Spleen (tissue), 11 donors: ENCODE measurements around the gene ACOX3. TPM values are rescaled to one million over a fixed set of nuclear protein-coding genes. Genes with fewer than 3 reads are reported as not detected.

Experiments
- DNase-seq: peaks from one replicate; pipeline ENCODE4 v3.0.0-alpha.2; 2020
- H3K27ac ChIP-seq, 8 donors: fragments of 200-600 bp; sonication (generic) in 7 of 8; 1 replicate in 4 of 8; 2 replicates in 4 of 8; pipeline versions ENCODE4 v1.5.0 to v1.8.0; 2016 to 2021; ENCODE audit warnings: inconsistent platforms in 4 of 8, mild to moderate bottlenecking in 4 of 8, moderate library complexity in 1 of 8
- H3K27me3 ChIP-seq, 7 donors: fragments of 200-600 bp; sonication (generic) in 6 of 7; replicated peaks in 1 of 7; 1 replicate in 4 of 7; 2 replicates in 3 of 7; pipeline versions ENCODE4 v1.5.0 to v1.8.0; 2016 to 2021; ENCODE audit warnings: inconsistent platforms in 3 of 7, mild to moderate bottlenecking in 1 of 7
- H3K36me3 ChIP-seq, 6 donors: fragments of 200-600 bp; sonication (generic) in 5 of 6; 1 replicate in 4 of 6; 2 replicates in 2 of 6; pipeline versions ENCODE4 v1.5.0 to v1.8.0; 2016 to 2021; ENCODE audit warnings: inconsistent platforms in 2 of 6
- H3K4me1 ChIP-seq, 6 donors: fragments of 200-600 bp; sonication (generic) in 5 of 6; 1 replicate in 3 of 6; 2 replicates in 3 of 6; pipeline versions ENCODE4 v1.5.0 to v1.8.0; 2016 to 2021; ENCODE audit warnings: inconsistent platforms in 3 of 6
- H3K4me3 ChIP-seq, 8 donors: fragments of 200-600 bp; sonication (generic) in 7 of 8; 1 replicate in 4 of 8; 2 replicates in 4 of 8; pipeline versions ENCODE4 v1.5.0 to v1.8.0; 2016 to 2021; ENCODE audit warnings: inconsistent platforms in 4 of 8, mild to moderate bottlenecking in 4 of 8, moderate library complexity in 2 of 8
- H3K9me3 ChIP-seq, 8 donors: fragments of 200-600 bp; sonication (generic) in 7 of 8; 1 replicate in 4 of 8; 2 replicates in 4 of 8; pipeline versions ENCODE4 v1.5.0 to v1.8.0; 2016 to 2021; ENCODE audit warnings: inconsistent platforms in 4 of 8
- POLR2A ChIP-seq, 3 donors: fragments of 450-650 bp; IDR thresholded peaks; one replicate each; pipeline ENCODE4 v1.5.1; 2017; ENCODE audit warnings: antibody characterized with exemption in 3 of 3, mild to moderate bottlenecking in 1 of 3
- POLR2AphosphoS5 ChIP-seq, 3 donors: sonication (generic); formaldehyde crosslinking; IDR thresholded peaks; one replicate each; pipeline ENCODE4 v1.5.1; 2017; ENCODE audit warnings: antibody characterized with exemption in 3 of 3
- WGBS, 5 donors: extraction: QIAGEN DNeasy Blood & Tissue Kit in 3 of 5; methylation state at CpG; one replicate each; pipeline versions ENCODE4 v1.1.5 to v1.1.7; 2013 to 2018; 5-methylcytosine and 5-hydroxymethylcytosine counted together
- intact Hi-C: fragments of 100-400 bp; cut with DNase I; formaldehyde crosslinking; loops from one replicate; pipeline ENCODE4 v1.15.0; 2023; ENCODE audit warnings: low total_unique reads
- polyA plus RNA-seq, 3 donors: library from polyadenylated mRNA; stranded (reverse); fragments of 200-250 nt; gene quantifications; one replicate each; pipeline ENCODE4 v1.2.1, GENCODE V29; 2013
- total RNA-seq, 7 donors: library from RNA; depleted of rRNA in 3 of 7; stranded (reverse); fragments of >200 nt in 3 of 7; fragmentation: NEBNext Ultra II Directional in 4 of 7; extraction: Animal tissue kit (Norgen Biotek cat#: 25700) in 4 of 7; gene quantifications; one replicate each; pipeline versions ENCODE4 v1.1.0 to v1.2.1, GENCODE V29; 2016 to 2021
- TF ChIP-seq, protein P1 (sequence below), 11 experiments: fragments of 200-600 bp in 7 of 11; fragments of 450-650 bp in 4 of 11; sonication (generic) in 4 of 11; IDR thresholded peaks in 8 of 11; conservative IDR thresholded peaks in 3 of 11; 1 replicate in 7 of 11; 2 replicates in 4 of 11; pipeline versions ENCODE4 v1.4.0 to v1.8.0; 2016 to 2021; ENCODE audit warnings: antibody characterized with exemption in 11 of 11, inconsistent platforms in 4 of 11, mild to moderate bottlenecking in 1 of 11
- donor health status: healthy with polysubstance abuse.
- donor health status: DM: no; HTN: no; CAD: no; lungs with moderate emphysema.
- donor health status: DM: no; HTN: no; CAD: no.
- donor health status: Bipolar disorder and iron deficiency.
- donor health status: healthy.
- donor health status: DM: no; HTN: no; CAD: no.
- donor health status: DM: yes; HTN: yes; CAD: no.

The ACOX3 gene
- total and polyA plus RNA-seq, 10 donors, result 11.3 to 26.5 (median 19.7) TPM

DNA sequence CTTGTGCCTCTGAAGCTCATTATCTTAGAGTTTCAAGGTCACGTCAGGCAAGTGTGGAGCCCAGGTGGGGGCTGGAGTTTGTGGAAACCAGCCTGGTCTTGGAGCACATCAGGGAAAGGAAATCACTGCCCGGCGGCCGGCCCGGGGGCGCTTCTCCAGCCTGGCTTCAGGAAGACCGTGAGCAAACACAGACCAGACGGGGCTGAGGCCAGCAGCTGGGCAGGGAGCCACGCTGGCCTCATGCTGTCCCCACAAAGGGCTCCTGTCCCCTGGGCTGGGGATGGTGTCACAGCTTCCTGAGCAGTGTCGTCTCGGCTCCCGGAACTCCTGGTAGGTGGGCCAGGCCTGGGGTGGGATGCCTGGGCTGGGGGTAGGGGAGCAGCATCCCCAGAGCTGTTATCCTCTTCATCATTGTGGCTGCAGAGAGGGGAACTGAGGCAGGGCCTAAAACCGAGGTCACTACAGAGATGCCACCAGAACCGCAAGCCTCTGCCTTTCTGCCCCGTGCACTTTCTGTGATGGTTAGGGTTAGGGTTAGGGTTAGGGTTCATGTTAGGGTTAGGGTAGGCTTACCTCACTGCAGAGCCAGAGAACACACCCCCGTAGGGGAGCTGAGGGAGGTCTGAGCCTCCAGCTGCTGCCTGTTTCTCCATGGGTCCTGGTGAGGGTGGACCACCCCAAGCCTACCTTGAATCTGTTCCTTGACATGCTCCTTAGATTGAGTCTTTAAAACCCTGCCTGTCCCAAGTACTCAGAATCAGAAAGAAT lies 93.5 kb downstream of the ACOX3 start:
- H3K36me3 ChIP-seq, result no peaks in the 10 kb centered on the region
- H3K27ac ChIP-seq, result no peak overlapping the region
- no peak overlapping the region for H3K4me3 ChIP-seq
- intact Hi-C loops, result no loop called here
- WGBS, 5 donors, result 60 to 77% (median 73%) methylated on average over 14 to 16 of the region's 16 CpGs
- H3K27me3 ChIP-seq, result peaks cover 0 to 27% (median 0%) of the 10 kb centered on the region in 7 donors
- no peak for DNase-seq
- peaks cover 0 to 18% (median 0%) of the 10 kb centered on the region in 6 donors for H3K4me1 ChIP-seq
- TF ChIP-seq POLR2A (IDR thresholded peaks at IDR 0.05) (no peak), POLR2AphosphoS5 (IDR thresholded peaks at IDR 0.05) (no peak)
- TF ChIP-seq, protein P1, sequence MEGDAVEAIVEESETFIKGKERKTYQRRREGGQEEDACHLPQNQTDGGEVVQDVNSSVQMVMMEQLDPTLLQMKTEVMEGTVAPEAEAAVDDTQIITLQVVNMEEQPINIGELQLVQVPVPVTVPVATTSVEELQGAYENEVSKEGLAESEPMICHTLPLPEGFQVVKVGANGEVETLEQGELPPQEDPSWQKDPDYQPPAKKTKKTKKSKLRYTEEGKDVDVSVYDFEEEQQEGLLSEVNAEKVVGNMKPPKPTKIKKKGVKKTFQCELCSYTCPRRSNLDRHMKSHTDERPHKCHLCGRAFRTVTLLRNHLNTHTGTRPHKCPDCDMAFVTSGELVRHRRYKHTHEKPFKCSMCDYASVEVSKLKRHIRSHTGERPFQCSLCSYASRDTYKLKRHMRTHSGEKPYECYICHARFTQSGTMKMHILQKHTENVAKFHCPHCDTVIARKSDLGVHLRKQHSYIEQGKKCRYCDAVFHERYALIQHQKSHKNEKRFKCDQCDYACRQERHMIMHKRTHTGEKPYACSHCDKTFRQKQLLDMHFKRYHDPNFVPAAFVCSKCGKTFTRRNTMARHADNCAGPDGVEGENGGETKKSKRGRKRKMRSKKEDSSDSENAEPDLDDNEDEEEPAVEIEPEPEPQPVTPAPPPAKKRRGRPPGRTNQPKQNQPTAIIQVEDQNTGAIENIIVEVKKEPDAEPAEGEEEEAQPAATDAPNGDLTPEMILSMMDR (IDR thresholded peaks at IDR 0.05 in 8 of 11, conservative IDR thresholded peaks at IDR 0.05 in 3 of 11), result no peak
- no peaks in the 10 kb centered on the region for H3K9me3 ChIP-seq

DNA sequence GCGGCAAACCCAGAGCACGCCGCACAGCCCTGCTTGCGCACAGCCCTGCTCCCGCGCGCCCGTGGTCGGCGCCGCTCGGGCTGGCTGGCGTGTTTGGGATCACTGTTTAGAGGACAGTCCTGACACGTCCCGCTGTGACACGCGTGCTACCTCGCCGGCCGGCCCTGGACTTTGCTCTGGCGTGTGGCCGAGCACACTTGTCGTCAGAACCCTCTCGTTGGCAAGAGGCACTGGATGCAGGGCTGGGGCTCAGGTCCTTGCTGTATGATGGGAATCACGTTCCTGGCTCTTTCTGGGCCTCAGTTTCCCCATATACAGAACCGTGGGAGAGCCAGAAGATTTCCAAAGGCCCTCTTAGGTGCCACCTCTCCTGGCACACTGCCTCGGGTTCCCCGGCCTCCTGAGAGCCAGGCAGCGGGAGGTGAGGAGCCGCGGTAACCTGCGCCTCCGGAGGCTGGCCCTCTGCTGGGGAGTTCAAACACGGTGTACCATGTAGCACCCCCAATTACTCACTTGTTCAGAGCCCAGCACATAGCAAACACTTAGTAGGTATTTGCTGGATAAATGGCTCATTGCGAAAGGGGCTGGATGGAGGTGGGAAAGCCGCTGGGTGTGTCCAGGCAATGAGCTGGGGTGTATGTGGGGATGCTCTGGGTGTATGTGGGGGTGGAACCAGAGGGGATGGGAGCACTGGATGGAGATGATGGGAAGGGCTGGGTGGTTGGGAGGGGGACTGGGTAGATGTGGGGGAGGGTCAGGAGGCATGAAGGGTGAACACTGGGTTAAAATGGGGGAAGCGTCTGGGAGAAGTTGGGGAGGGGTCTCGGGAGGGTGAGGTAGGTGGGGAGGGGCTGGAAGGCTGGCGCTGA lies 94.3 kb downstream of the ACOX3 start:
- Histone ChIP-seq H3K4me1 (peaks cover 0 to 15% (median 0%) of the 10 kb centered on the region in 6 donors), H3K9me3 (no peaks in the 10 kb centered on the region), H3K4me3 (no peak overlapping the region), H3K36me3 (no peaks in the 10 kb centered on the region), H3K27me3 (peaks cover 0 to 23% (median 0%) of the 10 kb centered on the region in 7 donors), H3K27ac (no peak overlapping the region)
- no peak for DNase-seq
- intact Hi-C loops, result no loop called here
- TF ChIP-seq, protein P1 (IDR thresholded peaks at IDR 0.05 in 8 of 11, conservative IDR thresholded peaks at IDR 0.05 in 3 of 11), result no peak
- no peak for TF ChIP-seq POLR2A (IDR thresholded peaks at IDR 0.05)
- no peak for TF ChIP-seq POLR2AphosphoS5 (IDR thresholded peaks at IDR 0.05)
- WGBS, 5 donors, result 90 to 93% (median 91%) methylated on average over 36 to 39 of the region's 39 CpGs

DNA sequence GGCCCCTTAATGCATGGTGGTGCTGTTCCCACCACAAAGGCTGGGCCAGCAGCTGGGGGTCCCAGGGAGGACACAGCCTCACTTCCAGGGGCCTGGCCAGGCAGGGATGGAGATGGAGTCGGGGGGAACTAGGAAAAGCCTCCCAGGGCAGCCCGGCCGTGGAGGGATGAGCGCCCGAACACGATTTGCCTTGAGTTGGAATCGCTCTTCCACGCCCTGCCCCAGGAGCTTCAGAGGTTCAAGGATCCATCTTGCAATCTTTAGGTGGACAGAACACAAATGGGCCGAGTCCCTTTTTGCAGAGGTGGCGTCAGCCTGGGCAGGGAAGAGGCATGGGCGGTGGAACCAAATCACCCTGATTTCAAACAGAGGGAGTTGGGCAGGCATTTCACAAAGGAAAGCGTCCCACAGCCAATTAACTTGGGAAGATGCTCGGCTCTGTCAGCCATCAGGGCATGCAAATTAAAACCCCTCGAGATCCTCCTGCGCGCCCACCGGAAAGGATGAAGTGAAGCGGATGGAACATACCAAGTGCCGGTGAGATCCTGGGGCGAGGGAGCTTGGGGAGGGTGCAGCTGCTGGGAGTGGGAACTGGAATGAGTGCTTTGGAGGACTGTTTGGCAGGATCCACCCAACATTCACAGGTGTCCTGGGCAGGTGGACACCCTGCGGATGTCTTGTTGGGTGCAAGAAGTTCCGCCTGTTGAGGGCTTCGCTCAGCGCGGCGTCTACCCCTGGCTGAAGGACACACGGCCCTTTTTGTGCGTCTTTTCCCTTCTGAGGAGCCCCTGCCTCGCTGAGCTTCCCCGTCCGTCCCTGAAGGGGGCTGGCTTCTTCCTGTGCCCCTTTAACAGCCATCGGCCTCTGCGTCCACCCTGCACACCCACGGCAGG lies 95.2 kb downstream of the ACOX3 start:
- Histone ChIP-seq H3K27ac (no peak overlapping the region), H3K4me1 (peaks cover 0 to 12% (median 0%) of the 10 kb centered on the region in 6 donors), H3K36me3 (no peaks in the 10 kb centered on the region), H3K9me3 (no peaks in the 10 kb centered on the region), H3K4me3 (no peak overlapping the region), H3K27me3 (peaks cover 0 to 28% (median 0%) of the 10 kb centered on the region in 7 donors)
- intact Hi-C loops, result no loop called here
- no peak for DNase-seq
- WGBS, 5 donors, result 90 to 95% (median 93%) methylated on average over 33 to 34 of the region's 34 CpGs
- TF ChIP-seq POLR2AphosphoS5 (IDR thresholded peaks at IDR 0.05) (no peak), POLR2A (IDR thresholded peaks at IDR 0.05) (no peak)
- TF ChIP-seq, protein P1 (IDR thresholded peaks at IDR 0.05 in 8 of 11, conservative IDR thresholded peaks at IDR 0.05 in 3 of 11), result no peak
